Globus pallidus (tissue), 1 donor: ENCODE results near the gene DHX29.

Source experiments
- DNase-seq: peaks from one replicate; pipeline ENCODE4 v3.0.0-alpha.2; 2015; ENCODE audit warnings: low spot score

DHX29 gene

DNA sequence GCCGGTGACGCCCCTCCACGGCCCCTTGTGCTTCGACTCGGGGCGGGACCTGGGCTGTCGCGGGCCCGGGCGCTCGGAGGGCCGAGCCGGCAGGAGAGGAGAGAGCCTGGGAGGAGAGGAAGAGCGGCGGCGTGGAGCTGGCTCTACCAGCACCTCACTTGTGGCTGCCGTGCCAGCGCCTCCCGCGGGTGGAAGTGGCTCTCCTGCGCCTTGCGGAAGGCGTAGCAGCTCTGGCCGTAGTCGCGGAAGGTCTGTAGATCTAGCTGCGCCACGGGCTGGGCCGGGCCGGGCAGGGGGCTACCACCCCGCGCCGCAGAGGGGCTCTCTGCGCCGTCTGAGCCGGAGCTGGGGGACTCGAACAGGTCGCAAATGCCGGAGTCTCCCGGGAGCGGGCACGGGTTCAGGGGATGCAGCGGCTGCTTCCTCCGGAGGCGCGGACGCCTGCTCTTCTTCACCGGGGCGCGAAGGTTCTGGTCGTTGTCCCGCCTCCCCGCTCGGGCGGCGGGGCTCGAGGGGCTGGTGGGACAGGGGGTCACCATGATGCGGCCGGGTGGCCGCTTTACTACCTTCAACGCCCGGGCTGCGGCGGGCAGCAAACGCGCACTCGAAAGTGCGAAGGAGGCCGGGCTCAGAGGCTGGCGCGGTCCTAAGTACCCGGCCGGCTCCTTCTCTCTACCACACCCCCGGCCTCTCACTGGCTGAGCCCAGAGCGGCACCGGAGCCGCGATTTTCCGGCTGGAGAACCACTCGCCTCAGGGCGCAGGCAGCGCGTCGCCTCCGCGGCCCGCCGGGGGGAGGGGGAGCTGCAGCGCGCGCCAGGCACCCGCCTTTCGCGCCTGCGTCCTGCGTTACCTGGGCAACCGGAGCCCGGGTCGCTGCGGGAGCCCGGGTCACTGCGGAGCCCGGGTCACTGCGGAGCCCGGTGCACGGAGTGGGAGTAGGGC lies 74.2 kb downstream of the DHX29 start, which contains the start of gene CCNO:
Gene CCNO (minus strand): TSS at position 624 of the 944 bp plus-strand sequence. CDS start 85 bp downstream, at position 539.
- DNase-seq, result peak; percentile 20

GRCh38 chr5:55232271-55232984 lies 75.1 kb downstream of the DHX29 start:
- DNase-seq, result no peak

GRCh38 chr5:55231919-55232270 lies 75.6 kb downstream of the DHX29 start:
- DNase-seq, result no peak

GRCh38 chr5:55231029-55231918 lies 76.2 kb downstream of the DHX29 start:
- DNase-seq, result no peak

- DNase-seq, result no peak
These were observed 77.3 kb downstream of the DHX29 start for GRCh38 chr5:55230086-55230629.

DNA sequence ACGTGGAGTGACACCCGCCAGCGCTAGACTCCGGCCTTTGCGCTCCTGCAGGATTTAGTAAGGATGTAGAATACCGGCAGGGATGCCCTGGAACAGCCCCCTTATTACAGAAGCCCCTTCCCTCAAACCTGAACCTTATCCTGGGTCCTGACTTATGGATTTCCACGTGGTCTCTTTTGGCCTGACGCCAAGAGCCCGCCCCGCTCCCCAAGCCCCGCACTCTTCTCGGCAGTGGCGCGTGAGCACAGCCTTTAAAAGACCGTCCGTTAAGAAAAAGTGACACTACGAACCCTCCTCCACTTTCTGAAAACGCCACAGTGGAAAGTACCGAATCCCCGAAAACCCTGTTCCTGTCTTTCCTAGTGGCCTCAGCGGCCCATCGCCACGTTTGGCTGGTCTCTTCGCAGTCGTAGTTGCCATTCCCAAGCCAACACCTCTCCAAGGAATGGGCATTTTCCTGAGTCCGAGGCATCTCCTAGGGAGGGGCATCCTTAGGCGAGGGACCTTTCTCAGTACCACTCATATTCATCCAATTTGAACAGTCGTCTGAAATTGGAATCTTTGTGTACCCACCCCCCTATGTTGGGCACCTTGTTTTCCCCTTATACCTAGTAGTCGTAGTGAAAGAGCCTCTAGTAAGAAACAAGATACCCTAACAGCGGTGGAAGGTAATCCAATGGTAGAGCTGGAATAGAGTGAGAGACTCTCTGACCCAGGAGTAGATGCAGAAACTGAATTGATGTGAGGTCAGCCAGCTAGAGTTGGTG lies 79.6 kb downstream of the DHX29 start:
- no peak for DNase-seq

GRCh38 chr5:55226934-55227663 lies 80.4 kb downstream of the DHX29 start, which contains the start of gene MCIDAS:
TSS of gene MCIDAS (minus strand) at chr5:55227315. CDS start at chr5:55227138, 177 bp downstream.
- no peak for DNase-seq

- DNase-seq, result no peak
These were observed 81.2 kb downstream of the DHX29 start for GRCh38 chr5:55226027-55226933.

DNA sequence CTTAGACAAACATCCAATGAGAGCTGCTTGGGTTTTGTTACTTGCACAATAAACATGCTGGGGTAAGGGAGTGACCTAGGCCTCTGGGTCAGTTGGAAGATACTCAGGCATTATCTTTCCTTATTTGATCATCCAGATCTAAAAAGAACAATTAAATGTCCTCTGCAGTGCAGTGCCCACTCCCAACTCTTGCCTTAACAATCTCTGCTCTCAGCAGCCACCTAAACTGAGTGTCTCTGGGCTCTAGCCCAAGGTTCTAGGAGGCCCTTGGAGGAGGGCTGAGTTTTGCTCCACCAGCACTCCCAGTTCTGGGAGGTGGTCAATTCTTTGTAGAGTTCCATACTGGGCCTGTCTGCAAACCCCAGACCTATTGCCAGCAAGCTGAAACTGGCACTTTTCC lies 82.1 kb downstream of the DHX29 start:
- no peak for DNase-seq

- DNase-seq, result no peak
These were observed 83.7 kb downstream of the DHX29 start for GRCh38 chr5:55223812-55224240.

GRCh38 chr5:55222985-55223811 lies 84.3 kb downstream of the DHX29 start:
- no peak for DNase-seq

- DNase-seq, result no peak
These were observed 85.2 kb downstream of the DHX29 start for GRCh38 chr5:55222092-55222984.

GRCh38 chr5:55220433-55221185 lies 86.9 kb downstream of the DHX29 start:
- DNase-seq, result no peak

GRCh38 chr5:55219770-55220169 lies 87.7 kb downstream of the DHX29 start:
- no peak for DNase-seq

DNA sequence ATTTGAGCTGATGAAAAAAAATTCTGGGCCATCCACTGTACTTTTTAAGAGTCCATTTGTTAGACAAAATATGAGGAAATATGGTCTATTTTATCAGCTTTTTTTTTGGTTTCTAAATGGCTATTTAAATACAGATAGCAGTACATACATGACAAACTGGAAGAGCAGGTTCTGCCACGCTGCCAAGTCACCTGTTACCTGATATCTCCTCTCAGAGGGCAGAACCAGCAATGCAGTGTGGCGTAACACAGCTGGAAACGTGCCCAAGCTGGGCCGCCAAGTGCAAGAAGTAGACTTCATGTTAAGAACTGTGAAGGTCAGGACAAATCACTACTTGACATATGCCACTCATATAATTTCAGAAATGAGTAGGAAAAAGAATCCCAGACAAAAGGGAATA lies 88.5 kb downstream of the DHX29 start:
- DNase-seq, result no peak

DNA sequence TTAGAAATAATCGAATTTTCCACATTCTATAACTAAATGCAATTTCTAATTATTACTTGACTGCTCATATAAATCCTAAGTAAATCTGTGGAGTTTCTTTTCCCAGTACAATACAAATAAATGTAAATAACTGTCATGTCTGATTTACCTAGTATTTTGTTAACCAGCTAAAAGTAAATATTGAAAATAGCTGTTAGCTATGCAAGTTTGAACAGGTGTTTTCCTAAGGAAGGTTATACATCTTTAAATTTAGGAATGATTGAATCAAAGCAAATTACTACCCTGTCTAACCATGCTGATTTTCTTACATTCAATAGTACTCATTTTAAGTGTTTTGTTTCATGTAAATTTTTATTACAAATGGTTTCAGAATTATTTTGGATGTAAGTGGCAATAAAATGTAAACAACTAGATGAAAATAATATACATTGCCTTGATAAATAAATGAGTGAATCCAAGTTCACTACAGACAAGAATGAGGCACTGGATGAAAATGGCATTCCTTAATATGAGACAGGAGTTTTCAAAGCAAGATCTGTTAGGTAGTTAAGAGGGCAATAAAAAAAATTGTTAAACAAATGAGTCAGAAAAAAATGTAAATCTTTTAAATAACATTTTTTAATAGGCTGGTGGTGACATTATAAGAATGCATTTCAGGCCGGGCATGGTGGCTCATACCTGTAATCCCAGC lies 96.2 kb downstream of the DHX29 start:
- no peak for DNase-seq
